HepG2 (cell line): ENCODE data around the gene SATB1. TPM values are rescaled to one million over a fixed set of nuclear protein-coding genes. Genes with fewer than 3 reads are reported as not detected.

Source experiments
- ATAC-seq: fragments of 200-7000 bp; cut with Tn5 transposase; 3 replicates; pipeline ENCODE4 v1.9.1; 2020; ENCODE audit warnings: mild to moderate bottlenecking, moderate library complexity
- BruUV-seq: library from RNA; stranded (reverse); fragments of 400-500 nt; replicated peaks from 2 replicates; lab custom pipeline; 2021; lab: Mats Ljungman, UMichigan
- CTCF ChIA-PET: fragments of 300-600 bp; formaldehyde crosslinking; extraction: SDS; loops from one replicate; lab custom pipeline; 2021; ENCODE audit warnings: low total read pairs, inconsistent platforms, low intra/inter-chr PET ratio; lab: Yijun Ruan, JAX
- POLR2A ChIA-PET: fragments of 350-600 bp; sonication (Branson Sonifier 250); formaldehyde crosslinking; loops from one replicate; lab custom pipeline; 2020; ENCODE audit warnings: antibody characterized with exemption, inconsistent platforms; lab: Yijun Ruan, JAX
- DNase-seq: peaks from one replicate; pipeline ENCODE4 v3.0.0-alpha.2; 2015; ENCODE audit warnings: low spot score
- FAIRE-seq: peaks from 3 replicates; lab custom pipeline; 2011; peaks lifted over from hg19 to GRCh38; lab: Jason Lieb, UNC
- H2AFZ ChIP-seq: one replicate; pipeline ENCODE4 v1.6.1; 2011; ENCODE audit warnings: low read length, inconsistent platforms
- H3K27ac ChIP-seq: fragments of 300-600 bp; 3 replicates; pipeline ENCODE4 v1.8.0; 2011; ENCODE audit warnings: mixed run types, mild to moderate bottlenecking, mixed read lengths, low read length, inconsistent platforms; ENCODE audit not compliant: insufficient read depth; ENCODE audit errors: extremely low read length
- H3K27me3 ChIP-seq, 2 experiments: fragments of 200-600 bp in 1 of 2; 2 replicates in 1 of 2; 3 replicates in 1 of 2; pipeline versions ENCODE4 v1.6.0 to v1.8.0; 2011; ENCODE audit warnings: low read length in 2 of 2, mild to moderate bottlenecking in 2 of 2, moderate library complexity in 2 of 2, inconsistent platforms in 1 of 2; ENCODE audit not compliant: insufficient read depth in 2 of 2, control insufficient read depth in 1 of 2
- H3K36me3 ChIP-seq, 2 experiments: fragments of 200-600 bp in 1 of 2; replicated peaks in 1 of 2; 2 replicates in 1 of 2; 3 replicates in 1 of 2; pipeline versions ENCODE4 v1.5.1 to v1.8.0; 2011; ENCODE audit warnings: low read length in 2 of 2, inconsistent platforms in 1 of 2; ENCODE audit not compliant: insufficient read depth in 2 of 2, control insufficient read depth in 1 of 2
- H3K4me1 ChIP-seq: 2 replicates; pipeline ENCODE4 v1.5.1; 2012; ENCODE audit warnings: low read length, inconsistent platforms; ENCODE audit not compliant: insufficient read depth
- H3K4me2 ChIP-seq: 2 replicates; pipeline ENCODE4 v1.6.0; 2011; ENCODE audit warnings: low read depth, low read length, inconsistent platforms
- H3K4me3 ChIP-seq, 3 experiments: fragments of 200-600 bp in 1 of 3; sonication (generic), shearing (Covaris generic) in 1 of 3; replicated peaks in 1 of 3; 2 replicates each; pipeline ENCODE4 v1.5.1; 2011 to 2016; ENCODE audit warnings: low read length in 3 of 3, inconsistent platforms in 2 of 3, low read depth in 2 of 3, mild to moderate bottlenecking in 2 of 3, control low read depth in 1 of 3, mixed read lengths in 1 of 3; ENCODE audit not compliant: insufficient read depth in 1 of 3
- H3K79me2 ChIP-seq: one replicate; pipeline ENCODE4 v1.6.1; 2011; ENCODE audit warnings: low read length, inconsistent platforms; ENCODE audit not compliant: insufficient read depth
- H3K9ac ChIP-seq: 2 replicates; pipeline ENCODE4 v1.6.0; 2011; ENCODE audit warnings: mild to moderate bottlenecking, low read depth, low read length, inconsistent platforms; ENCODE audit not compliant: insufficient read depth
- H3K9me3 ChIP-seq: 2 replicates; pipeline ENCODE4 v1.5.1; 2012; ENCODE audit warnings: mild to moderate bottlenecking, low read length
- H4K20me1 ChIP-seq: 2 replicates; pipeline ENCODE4 v1.6.0; 2011; ENCODE audit warnings: inconsistent platforms, mild to moderate bottlenecking, low read length, moderate library complexity; ENCODE audit not compliant: insufficient read depth
- ARID3A ChIP-seq: IDR thresholded peaks from 2 replicates; pipeline ENCODE4 v1.6.1; 2012; ENCODE audit warnings: low read depth, low read length, improper control_type of control experiment
- ASH2L ChIP-seq: fragments of 300-600, 200-600 bp; sonication (generic); IDR thresholded peaks from 2 replicates; pipeline ENCODE4 v1.7.0; 2017; ENCODE audit warnings: low read depth, mild to moderate bottlenecking, moderate library complexity, mixed read lengths, low read length; ENCODE audit not compliant: insufficient read length
- ATM ChIP-seq: fragments of 450-650 bp; IDR thresholded peaks from 2 replicates; pipeline ENCODE4 v1.7.1; 2017; ENCODE audit warnings: mild to moderate bottlenecking, borderline replicate concordance
- CREM ChIP-seq, 2 experiments: sonication (generic) in 1 of 2; formaldehyde crosslinking in 1 of 2; IDR thresholded peaks; 2 replicates each; pipeline versions ENCODE4 v1.4.0 to v1.6.1; 2016 to 2020; ENCODE audit warnings: antibody characterized with exemption in 1 of 2, mild to moderate bottlenecking in 1 of 2, missing genetic modification reagents in 1 of 2
- KLF15 ChIP-seq: sonication (generic); formaldehyde crosslinking; IDR thresholded peaks from 2 replicates; pipeline ENCODE4 v1.8.1; 2023; ENCODE audit warnings: borderline replicate concordance, mild to moderate bottlenecking, inconsistent platforms, missing genetic modification reagents, mixed read lengths
- MAF1 ChIP-seq: sonication (generic); formaldehyde crosslinking; IDR thresholded peaks from 2 replicates; pipeline ENCODE4 v1.5.0; 2020; ENCODE audit warnings: missing genetic modification reagents, borderline replicate concordance
- TFAP4 ChIP-seq: sonication (generic); IDR thresholded peaks from 2 replicates; pipeline ENCODE4 v1.6.1; 2016; ENCODE audit warnings: low read depth, borderline replicate concordance
- ZBTB37 ChIP-seq: sonication (generic); formaldehyde crosslinking; IDR thresholded peaks from 2 replicates; pipeline ENCODE4 v1.4.0; 2020; ENCODE audit warnings: mild to moderate bottlenecking, missing genetic modification reagents
- ZNF562 ChIP-seq: sonication (generic); formaldehyde crosslinking; IDR thresholded peaks from 2 replicates; pipeline ENCODE4 v1.8.0; 2022; ENCODE audit warnings: missing genetic modification reagents, borderline replicate concordance
- ZNF598 ChIP-seq: sonication (generic); formaldehyde crosslinking; IDR thresholded peaks from 2 replicates; pipeline ENCODE4 v1.5.1; 2020; ENCODE audit warnings: mild to moderate bottlenecking, missing genetic modification reagents, borderline replicate concordance
- WGBS: methylation state at CpG from one replicate; pipeline ENCODE4 v1.1.6; 2017; ENCODE audit warnings: low lambda C conversion rate; 5-methylcytosine and 5-hydroxymethylcytosine counted together
- in situ Hi-C: cut with HindIII; loops from 2 replicates; pipeline ENCODE4 v1.10.0; 2017; ENCODE audit warnings: low pct_unique_long_range_greater_than_20kb; ENCODE audit not compliant: extremely low pct_ligation_motif_present
- intact Hi-C: fragments of 100-400 bp; cut with micrococcal nuclease; formaldehyde crosslinking; loops from one replicate; pipeline ENCODE4 v1.10.0; 2022; ENCODE audit not compliant: unreplicated experiment
- polyA plus RNA-seq, 8 experiments: library from polyadenylated mRNA; depleted of rRNA in 3 of 8; stranded (reverse) in 7 of 8; unstranded in 1 of 8; fragments of >200 nt; fragmentation: Illumina TruSeq in 4 of 8; extraction: Trizol in 4 of 8; gene quantifications; 2 replicates each; pipeline versions ENCODE4 v1.2.1 to v1.2.3, GENCODE V29; 2011 to 2016; ENCODE audit warnings: low read depth in 4 of 8, missing spikeins in 1 of 8, mixed read lengths in 1 of 8; ENCODE audit not compliant: insufficient read depth in 1 of 8
- total RNA-seq, 5 experiments: library from RNA; depleted of rRNA; stranded (reverse); fragments of >200 nt; fragmentation: Illumina TruSeq; extraction: Trizol; gene quantifications; 2 replicates each; pipeline ENCODE4 v1.2.3, GENCODE V29; 2016; ENCODE audit warnings: low read depth in 1 of 5
- TF ChIP-seq, protein P1 (sequence below): IDR thresholded peaks from 2 replicates; pipeline ENCODE4 v1.6.1; 2018; ENCODE audit warnings: missing genetic modification reagents

SATB1 gene
- total and polyA plus RNA-seq, 2 of the 13 experiments (the other 11 are each of a cell fraction or from before 2014, with no cell fraction given), result 0.03 TPM; not detected in 1

DNA sequence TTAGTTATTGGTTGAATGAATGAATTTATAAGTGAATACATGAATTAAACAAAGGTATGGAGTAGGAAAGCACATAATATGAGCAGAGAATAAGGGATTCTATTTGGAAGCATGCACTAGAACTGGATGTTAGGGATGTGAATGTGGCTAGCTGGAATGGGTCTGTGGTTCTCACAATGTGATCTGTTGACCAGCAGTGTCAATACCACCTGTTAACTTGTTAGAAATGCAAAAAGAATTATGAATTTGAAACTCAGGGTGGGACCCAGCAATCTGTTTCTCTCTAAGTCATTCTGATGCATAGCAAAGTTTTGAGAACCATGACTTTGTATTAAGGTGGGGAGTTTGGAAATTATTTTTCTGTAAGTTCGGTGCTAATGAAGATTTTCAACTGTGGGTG, 41.0 kb upstream of the SATB1 start:
- FAIRE-seq, result no peak
- no TSS peak for BruUV-seq

DNA sequence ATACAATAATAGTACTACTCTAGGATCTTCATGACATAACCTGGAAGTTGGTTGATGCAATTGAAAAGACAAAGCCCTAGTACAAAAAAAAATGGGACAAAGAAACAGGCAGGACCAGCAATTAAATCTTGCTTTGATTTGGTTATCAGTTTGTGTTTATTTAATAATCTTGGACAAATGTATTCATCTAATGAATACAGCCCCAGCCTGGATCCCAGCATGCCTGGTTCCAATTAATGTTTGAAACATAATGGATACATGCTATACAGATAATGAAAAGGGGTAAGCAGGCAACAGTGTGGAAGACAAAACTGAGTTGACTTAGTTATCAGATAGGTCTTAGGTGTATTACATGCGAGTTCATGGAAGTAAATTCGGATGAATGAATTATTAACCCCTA, 29.6 kb upstream of the SATB1 start:
- Histone ChIP-seq H2AFZ (no peak overlapping the region), H3K36me3 (no peaks in the 10 kb centered on the region), H4K20me1 (no peaks in the 10 kb centered on the region), H3K9me3 (no peaks in the 10 kb centered on the region), H3K27ac (no peak overlapping the region), H3K4me3 (no peak overlapping the region), H3K4me2 (no peak overlapping the region), H3K27me3 (no peaks in the 10 kb centered on the region), H3K9ac (no peak overlapping the region), H3K4me1 (no peaks in the 10 kb centered on the region), H3K79me2 (no peaks in the 10 kb centered on the region)
- in situ Hi-C loops, result no loop called here
- FAIRE-seq (no peak), ATAC-seq (no peak), DNase-seq (no peak)
- no TSS peak for BruUV-seq
- 0% methylated on average over 2 of the region's 2 CpGs for WGBS
- CTCF ChIA-PET, result no interaction called here
- POLR2A ChIA-PET, result no interaction called here
- intact Hi-C loops, result no loop called here
- TF ChIP-seq ASH2L (no peak), ARID3A (no peak), ZNF562 (CRISPR knock-in tag) (no peak), KLF15 (CRISPR knock-in tag) (no peak), ZNF598 (no peak), MAF1 (no peak), CREM (IDR thresholded peaks at IDR 0.05) (no peak), CREM (CRISPR knock-in tag; IDR thresholded peaks at IDR 0.05) (no peak)
- TF ChIP-seq, protein P1, sequence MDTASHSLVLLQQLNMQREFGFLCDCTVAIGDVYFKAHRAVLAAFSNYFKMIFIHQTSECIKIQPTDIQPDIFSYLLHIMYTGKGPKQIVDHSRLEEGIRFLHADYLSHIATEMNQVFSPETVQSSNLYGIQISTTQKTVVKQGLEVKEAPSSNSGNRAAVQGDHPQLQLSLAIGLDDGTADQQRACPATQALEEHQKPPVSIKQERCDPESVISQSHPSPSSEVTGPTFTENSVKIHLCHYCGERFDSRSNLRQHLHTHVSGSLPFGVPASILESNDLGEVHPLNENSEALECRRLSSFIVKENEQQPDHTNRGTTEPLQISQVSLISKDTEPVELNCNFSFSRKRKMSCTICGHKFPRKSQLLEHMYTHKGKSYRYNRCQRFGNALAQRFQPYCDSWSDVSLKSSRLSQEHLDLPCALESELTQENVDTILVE (CRISPR knock-in tag), result no peak

More for the DNA sequence above, 41.0 kb upstream of the SATB1 start:
- H3K27ac ChIP-seq, result no peak overlapping the region
- H3K27me3 ChIP-seq, result no peaks in the 10 kb centered on the region; a peak in 1 of 5 replicates
- no peaks in the 10 kb centered on the region for H4K20me1 ChIP-seq
- no peak overlapping the region for H3K9ac ChIP-seq
- no peaks in the 10 kb centered on the region for H3K4me1 ChIP-seq
- intact Hi-C loops, result no loop called here
- H3K9me3 ChIP-seq, result no peaks in the 10 kb centered on the region
- no peak overlapping the region for H3K4me2 ChIP-seq
- TF ChIP-seq ATM (no peak), ZBTB37 (no peak), TFAP4 (no peak)
- H3K36me3 ChIP-seq, result no peaks in the 10 kb centered on the region
- no peak for ATAC-seq
- H2AFZ ChIP-seq, result no peak overlapping the region
- in situ Hi-C loops, result no loop called here
- POLR2A ChIA-PET, result no interaction called here
- H3K4me3 ChIP-seq, result no peak overlapping the region
- DNase-seq, result no peak
- CTCF ChIA-PET, result no interaction called here
- no peaks in the 10 kb centered on the region for H3K79me2 ChIP-seq
- 0% methylated on average over 1 of the region's 1 CpG for WGBS
